Sigmoid colon (tissue), 7 donors: ENCODE results near the gene SMC1A. TPM values are rescaled to one million over a fixed set of nuclear protein-coding genes. Genes with fewer than 3 reads are reported as not detected.

Experiments
- DNase-seq: peaks from one replicate; pipeline ENCODE4 v3.0.0-alpha.2; 2019
- H3K27ac ChIP-seq, 4 donors: fragments of 200-600 bp; sonication (generic); one replicate each; pipeline ENCODE4 v1.5.1; 2016 to 2019; ENCODE audit warnings: mild to moderate bottlenecking in 1 of 4
- H3K27me3 ChIP-seq, 3 donors: fragments of 200-600 bp; sonication (generic); one replicate each; pipeline ENCODE4 v1.5.1; 2019; ENCODE audit warnings: mild to moderate bottlenecking in 1 of 3
- H3K36me3 ChIP-seq, 4 donors: fragments of 200-600 bp; sonication (generic); one replicate each; pipeline ENCODE4 v1.5.1; 2016 to 2019
- H3K4me1 ChIP-seq, 4 donors: fragments of 200-600 bp; sonication (generic); one replicate each; pipeline ENCODE4 v1.5.1; 2017 to 2019
- H3K4me3 ChIP-seq, 4 donors: fragments of 200-600 bp; sonication (generic); one replicate each; pipeline ENCODE4 v1.5.1; 2017 to 2019; ENCODE audit warnings: mild to moderate bottlenecking in 2 of 4, moderate library complexity in 1 of 4
- H3K9me3 ChIP-seq, 4 donors: fragments of 200-600 bp in 3 of 4; sonication (generic) in 3 of 4; one replicate each; pipeline versions ENCODE4 v1.5.1 to v1.6.1; 2013 to 2019
- CTCF ChIP-seq, 4 experiments: fragments of 450-650 bp in 3 of 4; fragments of 200-600 bp in 1 of 4; IDR thresholded peaks; one replicate each; pipeline ENCODE4 v1.5.1; 2016 to 2019; ENCODE audit warnings: antibody characterized with exemption in 4 of 4, mild to moderate bottlenecking in 3 of 4, moderate library complexity in 2 of 4
- EP300 ChIP-seq, 4 donors: sonication (generic); formaldehyde crosslinking; IDR thresholded peaks; one replicate each; pipeline ENCODE4 v1.6.1; 2017; ENCODE audit warnings: antibody characterized with exemption in 4 of 4
- POLR2A ChIP-seq, 2 donors: fragments of 450-650 bp; IDR thresholded peaks; one replicate each; pipeline ENCODE4 v1.6.1; 2016; ENCODE audit warnings: antibody characterized with exemption in 2 of 2, mild to moderate bottlenecking in 2 of 2, moderate library complexity in 2 of 2
- POLR2AphosphoS5 ChIP-seq, 4 donors: sonication (generic); formaldehyde crosslinking; IDR thresholded peaks; one replicate each; pipeline ENCODE4 v1.6.1; 2017; ENCODE audit warnings: antibody characterized with exemption in 4 of 4
- WGBS, 2 donors: extraction: QIAGEN DNeasy Blood & Tissue Kit; methylation state at CpG; one replicate each; pipeline ENCODE4 v1.1.7; 2013; 5-methylcytosine and 5-hydroxymethylcytosine counted together
- intact Hi-C: fragments of 100-400 bp; cut with DNase I; formaldehyde crosslinking; loops from one replicate; pipeline ENCODE4 v1.15.1; 2023
- polyA plus RNA-seq, 3 donors: library from polyadenylated mRNA; stranded (reverse); fragments of 200-250 nt; gene quantifications; one replicate each; pipeline ENCODE4 v1.2.3, GENCODE V29; 2013
- total RNA-seq, 4 donors: library from RNA; depleted of rRNA; stranded (reverse); fragments of >200 nt; gene quantifications; one replicate each; pipeline ENCODE4 v1.1.0, GENCODE V29; 2016
- donor health status: healthy with polysubstance abuse.
- donor health status: Bipolar disorder and iron deficiency.
- donor health status: healthy.

Gene SMC1A
- total and polyA plus RNA-seq, 7 donors, result 4.2 to 45.7 (median 27.8) TPM

- Histone ChIP-seq H3K27ac (no peak overlapping the region), H3K4me1 (peaks cover 0 to 13% (median 3%) of the 10 kb centered on the region in 4 donors)
- WGBS, 2 donors, result 97% methylated on average over 9 of the region's 9 CpGs
These were observed 7.8 kb upstream of the SMC1A start for GRCh38 chrX:53430231-53430630.

DNA sequence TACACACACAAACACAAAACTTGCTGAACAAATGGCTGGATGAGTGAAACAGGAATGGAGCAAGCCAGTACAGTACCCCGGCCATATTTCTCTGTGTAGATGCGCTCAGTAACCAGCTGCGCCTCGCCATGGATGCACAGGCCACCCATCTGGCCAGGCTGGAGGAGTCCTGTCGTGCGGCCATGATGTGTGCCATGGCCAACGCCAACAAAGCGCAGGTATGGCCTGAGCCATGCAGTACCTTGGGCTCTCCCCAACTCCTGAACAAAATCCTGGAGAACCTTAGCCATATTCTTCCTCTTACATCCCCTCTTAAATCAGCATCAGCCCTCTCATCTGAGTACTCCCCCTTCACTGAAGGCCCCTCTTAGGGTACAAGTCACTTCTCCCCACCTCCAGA lies 7.3 kb upstream of the SMC1A start:
- WGBS, 2 donors, result 97 to 98% methylated on average over 8 of the region's 8 CpGs
- Histone ChIP-seq H3K27me3 (no peaks in the 10 kb centered on the region), H3K4me1 (peaks cover 0 to 11% (median 3%) of the 10 kb centered on the region in 4 donors), H3K9me3 (no peaks in the 10 kb centered on the region), H3K27ac (no peak overlapping the region), H3K36me3 (peaks cover 0 to 24% (median 0%) of the 10 kb centered on the region in 4 donors), H3K4me3 (no peak overlapping the region)
- no peak for TF ChIP-seq POLR2AphosphoS5 (IDR thresholded peaks at IDR 0.05)
- no peak for TF ChIP-seq CTCF (IDR thresholded peaks at IDR 0.05)
- no peak for TF ChIP-seq EP300 (IDR thresholded peaks at IDR 0.05)
- no peak for TF ChIP-seq POLR2A (IDR thresholded peaks at IDR 0.05)
- intact Hi-C loops, result loop anchor here (10.0 kb wide), 2 partner anchors 145 to 245 kb away; partner anchors contain the start of gene IQSEC2
- DNase-seq, result no peak

More at GRCh38 chrX:53430231-53430630, 7.8 kb upstream of the SMC1A start:
- Histone ChIP-seq H3K36me3 (peaks cover 0 to 24% (median 0%) of the 10 kb centered on the region in 4 donors), H3K9me3 (no peaks in the 10 kb centered on the region), H3K4me3 (no peak overlapping the region), H3K27me3 (no peaks in the 10 kb centered on the region)
- DNase-seq, result no peak
- TF ChIP-seq EP300 (IDR thresholded peaks at IDR 0.05) (no peak), POLR2AphosphoS5 (IDR thresholded peaks at IDR 0.05) (no peak), CTCF (IDR thresholded peaks at IDR 0.05) (no peak), POLR2A (IDR thresholded peaks at IDR 0.05) (no peak)
- intact Hi-C loops, result loop anchor here (10.0 kb wide), 2 partner anchors 145 to 245 kb away; partner anchors contain the start of gene IQSEC2

- intact Hi-C loops, result loop anchor here (1.0 to 5.0 kb wide), 2 partner anchors 111 to 198 kb away; partner anchors contain the start of gene KDM5C
- TF ChIP-seq EP300 (IDR thresholded peaks at IDR 0.05) (no peak), POLR2A (IDR thresholded peaks at IDR 0.05) (no peak), CTCF (IDR thresholded peaks at IDR 0.05) (no peak), POLR2AphosphoS5 (IDR thresholded peaks at IDR 0.05) (peak in 1 of 4 donors; percentile 44)
- no peaks in the 10 kb centered on the region for H3K27me3 ChIP-seq
- H3K9me3 ChIP-seq, result no peaks in the 10 kb centered on the region
- 2 to 14% methylated on average over 17 of the region's 17 CpGs for WGBS, 2 donors
- no peak for DNase-seq
- H3K4me3 ChIP-seq, result peak within 1 kb of the TSS; percentile 53 to 62 (median 56)
- H3K4me1 ChIP-seq, result peaks cover 0 to 19% (median 12%) of the 10 kb centered on the region in 4 donors
- peaks cover 0 to 3% (median 0%) of the 10 kb centered on the region in 4 donors for H3K36me3 ChIP-seq
- peak within 1 kb of the TSS; percentile 89 to 91 (median 90) for H3K27ac ChIP-seq
These were observed 430 bp upstream of the SMC1A start, which contains the start of gene RIBC1 for GRCh38 chrX:53422861-53423306. TSS of gene RIBC1 (plus strand) at chrX:53422873. CDS start at chrX:53426277, 3,404 bp downstream.

DNA sequence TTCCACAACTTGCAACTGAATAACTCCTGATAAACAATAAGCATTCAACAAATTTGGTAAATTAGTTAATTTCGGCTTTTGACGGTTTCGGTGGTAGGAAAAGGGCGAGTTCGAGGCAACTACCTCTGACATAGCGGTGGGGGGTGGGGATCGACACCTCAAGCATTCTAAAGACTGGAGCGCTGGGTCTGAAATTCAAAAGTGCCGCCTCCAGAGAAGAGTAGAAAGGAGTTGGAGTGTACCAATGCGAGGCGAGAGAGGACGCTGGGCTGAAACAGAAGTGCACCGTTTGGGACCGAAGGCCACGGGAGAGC lies 725 bp downstream of the SMC1A start:
- intact Hi-C loops, result loop anchor here (1.0 to 5.0 kb wide), 2 partner anchors 109 to 196 kb away; partner anchors contain the start of gene KDM5C

More for the DNA sequence above, 725 bp downstream of the SMC1A start:
- DNase-seq, result no peak
- no peak for TF ChIP-seq POLR2A (IDR thresholded peaks at IDR 0.05)
- TF ChIP-seq POLR2AphosphoS5 (IDR thresholded peaks at IDR 0.05), result no peak
- no peak for TF ChIP-seq CTCF (IDR thresholded peaks at IDR 0.05)
- no peak for TF ChIP-seq EP300 (IDR thresholded peaks at IDR 0.05)
- Histone ChIP-seq H3K4me1 (peaks cover 0 to 19% (median 12%) of the 10 kb centered on the region in 4 donors), H3K36me3 (no peaks in the 10 kb centered on the region), H3K9me3 (no peaks in the 10 kb centered on the region), H3K4me3 (peak overlapping the region; percentile 53 to 62 (median 56)), H3K27ac (peak overlapping the region; percentile 89 to 91 (median 90)), H3K27me3 (no peaks in the 10 kb centered on the region)
- 0% methylated on average over 15 of the region's 15 CpGs for WGBS, 2 donors
